Epidermal melanocyte (primary cell): ENCODE data around the gene SCCPDH.
"Not testable (repeated sequence)": the region's sequence is repeated elsewhere in the genome, so short reads cannot be mapped to it uniquely, and the experiment has no call there.

ENCODE experiments used
- DNase-seq: peaks from one replicate; pipeline ENCODE4 v3.0.0; 2011; ENCODE audit warnings: low spot score; ENCODE audit not compliant: insufficient read length

Gene SCCPDH

GRCh38 chr1:246724016-246724730, at the start of gene SCCPDH:
Gene SCCPDH (plus strand): TSS chr1:246724409. CDS start chr1:246724423, 14 bp downstream.
- peak; percentile 64 for DNase-seq

GRCh38 chr1:246677842-246678241, 46.4 kb upstream of the SCCPDH start:
- DNase-seq, result no peak

- no peak for DNase-seq
These were observed 45.1 kb upstream of the SCCPDH start for GRCh38 chr1:246678816-246679793.

- no peak for DNase-seq
These were observed 44.4 kb upstream of the SCCPDH start for GRCh38 chr1:246679794-246680177.

GRCh38 chr1:246680190-246680589, 44.0 kb upstream of the SCCPDH start:
- DNase-seq, result no peak

GRCh38 chr1:246680696-246681130, 43.5 kb upstream of the SCCPDH start:
- DNase-seq, result no peak

GRCh38 chr1:246681900-246682895, 42.0 kb upstream of the SCCPDH start:
- no peak for DNase-seq

GRCh38 chr1:246683521-246683920, 40.7 kb upstream of the SCCPDH start:
- no peak for DNase-seq

- DNase-seq, result no peak
These were observed 37.2 kb upstream of the SCCPDH start for GRCh38 chr1:246687002-246687401.

- DNase-seq, result peak; percentile 93
These were observed 34.7 kb upstream of the SCCPDH start for GRCh38 chr1:246689409-246690008.

GRCh38 chr1:246690100-246690499, 34.1 kb upstream of the SCCPDH start:
- DNase-seq, result no peak

- DNase-seq, result no peak
These were observed 32.4 kb upstream of the SCCPDH start for GRCh38 chr1:246691622-246692495.

- DNase-seq, result not testable (repeated sequence)
These were observed 29.9 kb upstream of the SCCPDH start for GRCh38 chr1:246694213-246694895.

GRCh38 chr1:246695136-246695535, 29.1 kb upstream of the SCCPDH start:
- DNase-seq, result no peak

- DNase-seq, result no peak
These were observed 28.5 kb upstream of the SCCPDH start for GRCh38 chr1:246695666-246696065.

GRCh38 chr1:246698466-246699094, 25.6 kb upstream of the SCCPDH start:
- DNase-seq, result no peak

GRCh38 chr1:246699095-246699735, 25.0 kb upstream of the SCCPDH start:
- peak; percentile 95 for DNase-seq

- no peak for DNase-seq
These were observed 20.6 kb upstream of the SCCPDH start for GRCh38 chr1:246703581-246703980.
